AG04449 (cell line): ENCODE results near the gene KBTBD13.

Experiments used
- CTCF ChIA-PET: fragments of 350-600 bp; formaldehyde crosslinking; extraction: SDS; loops from one replicate; lab custom pipeline; 2021; ENCODE audit warnings: antibody characterized with exemption; lab: Yijun Ruan, JAX
- POLR2A ChIA-PET: fragments of 400-600, 350-600 bp; formaldehyde crosslinking; extraction: SDS; loops from one replicate; lab custom pipeline; 2020; ENCODE audit warnings: antibody characterized with exemption, inconsistent platforms; lab: Yijun Ruan, JAX
- DNase-seq: peaks from one replicate; pipeline ENCODE4 v3.0.0-alpha.2; 2010; ENCODE audit warnings: low read depth, low spot score
- H3K4me3 ChIP-seq: 2 replicates; pipeline ENCODE4 v1.5.1; 2011; ENCODE audit warnings: low read depth, mild to moderate bottlenecking, control low read depth, low read length
- CTCF ChIP-seq: IDR thresholded peaks from one replicate; pipeline ENCODE4 v1.5.1; 2011; ENCODE audit warnings: mild to moderate bottlenecking, moderate library complexity, low read length, control low read depth, inconsistent platforms; ENCODE audit not compliant: insufficient read depth; ENCODE audit errors: missing control alignments

Gene KBTBD13

GRCh38 chr15:65101891-65102708 is 25.6 kb downstream of the KBTBD13 start:
- no peak overlapping the region for H3K4me3 ChIP-seq
- TF ChIP-seq CTCF, result no peak
- POLR2A ChIA-PET, result no interaction called here
- DNase-seq, result no peak
- CTCF ChIA-PET, result interaction anchor here (0.9 to 8.3 kb wide), 31 partner anchors 9 to 371 kb away, joined by 3 to 133 read pairs (median 5); partner anchors contain the start of genes KBTBD13, PDCD7, RASL12 and UBAP1L

GRCh38 chr15:65102912-65103311 is 26.4 kb downstream of the KBTBD13 start:
- TF ChIP-seq CTCF, result no peak
- ChIA-PET CTCF (interaction anchor here (0.9 to 8.3 kb wide), 14 partner anchors 8 to 292 kb away, joined by 3 to 133 read pairs (median 9); partner anchors contain the start of genes KBTBD13, RASL12 and UBAP1L), POLR2A (no interaction called here)
- DNase-seq, result no peak
- no peak overlapping the region for H3K4me3 ChIP-seq

- H3K4me3 ChIP-seq, result no peak overlapping the region
- POLR2A ChIA-PET, result no interaction called here
- CTCF ChIA-PET, result interaction anchor here (1.6 to 8.3 kb wide), 4 partner anchors 10 to 71 kb away, joined by 4 to 133 read pairs (median 78); partner anchors contain the start of genes KBTBD13 and UBAP1L
- DNase-seq, result no peak
- TF ChIP-seq CTCF, result no peak
Observed at GRCh38 chr15:65105038-65105437, 28.5 kb downstream of the KBTBD13 start.

- POLR2A ChIA-PET, result no interaction called here
- CTCF ChIA-PET, result interaction anchor here (1.2 to 8.3 kb wide), 7 partner anchors 8 to 75 kb away, joined by 3 to 133 read pairs (median 8); partner anchors contain the start of genes KBTBD13 and UBAP1L
- H3K4me3 ChIP-seq, result no peak overlapping the region
- no peak for DNase-seq
- no peak for TF ChIP-seq CTCF
Observed at GRCh38 chr15:65106011-65106590, 29.6 kb downstream of the KBTBD13 start.

- CTCF ChIA-PET, result interaction anchor here (7.8 kb wide), 1 partner anchor 9 kb away, joined by 79 read pairs; no protein-coding TSS in a partner anchor
- no peak overlapping the region for H3K4me3 ChIP-seq
- DNase-seq, result no peak
- POLR2A ChIA-PET, result no interaction called here
- no peak for TF ChIP-seq CTCF
Observed at GRCh38 chr15:65110676-65111292, 34.2 kb downstream of the KBTBD13 start.
